Left lung (tissue), 10 donors: ENCODE results near the gene CDCA3. TPM values are rescaled to one million over a fixed set of nuclear protein-coding genes. Genes with fewer than 3 reads are reported as not detected.
"Not testable (repeated sequence)": the region's sequence is repeated elsewhere in the genome, so short reads cannot be mapped to it uniquely, and the experiment has no call there.

ENCODE experiments used
- ATAC-seq: fragments of 200-7000 bp; cut with Tn5 transposase; one replicate; pipeline ENCODE4 v1.9.1; 2020; ENCODE audit warnings: moderate library complexity
- DNase-seq, 4 donors: peaks; one replicate each; pipeline ENCODE4 v3.0.0-alpha.2; 2013 to 2020
- H3K27ac ChIP-seq, 2 donors: fragments of 200-600 bp; sonication (generic) in 1 of 2; one replicate each; pipeline versions ENCODE4 v1.5.0 to v1.8.0; 2020 to 2021
- H3K27me3 ChIP-seq, 2 donors: fragments of 200-600 bp; sonication (generic) in 1 of 2; one replicate each; pipeline versions ENCODE4 v1.5.0 to v1.8.0; 2020 to 2021
- H3K36me3 ChIP-seq, 2 donors: fragments of 200-600 bp; sonication (generic) in 1 of 2; one replicate each; pipeline versions ENCODE4 v1.5.0 to v1.8.0; 2020 to 2021
- H3K4me1 ChIP-seq, 2 donors: fragments of 200-600 bp; one replicate each; pipeline ENCODE4 v1.8.0; 2021
- H3K4me3 ChIP-seq, 2 donors: fragments of 200-600 bp; sonication (generic) in 1 of 2; one replicate each; pipeline versions ENCODE4 v1.5.0 to v1.8.0; 2020 to 2021; ENCODE audit warnings: mild to moderate bottlenecking in 1 of 2
- H3K9me3 ChIP-seq, 2 donors: fragments of 200-600 bp; sonication (generic) in 1 of 2; one replicate each; pipeline versions ENCODE4 v1.5.0 to v1.8.0; 2020 to 2021
- CTCF ChIP-seq, 2 donors: fragments of 200-600 bp; sonication (generic) in 1 of 2; IDR thresholded peaks; one replicate each; pipeline versions ENCODE4 v1.5.0 to v1.8.0; 2021; ENCODE audit warnings: antibody characterized with exemption in 2 of 2
- intact Hi-C, 2 donors: fragments of 100-400 bp; cut with DNase I; formaldehyde crosslinking; loops; one replicate each; pipeline versions ENCODE4 v1.11.2 to v1.14.2; 2022
- polyA plus RNA-seq, 6 donors: library from polyadenylated mRNA; unstranded; fragments of 120-200 nt; gene quantifications; one replicate each; pipeline ENCODE4 v1.2.1, GENCODE V29; 2013; ENCODE audit not compliant: insufficient read length in 6 of 6
- total RNA-seq, 2 donors: library from RNA; stranded (reverse); fragmentation: NEBNext Ultra II Directional; extraction: Animal tissue kit (Norgen Biotek cat#: 25700); gene quantifications; one replicate each; pipeline ENCODE4 v1.2.1, GENCODE V29; 2021
- donor health status: DM: no; HTN: yes; CAD: no.
- donor health status: DM: no; HTN: no; CAD: no.

CDCA3 gene
- total and polyA plus RNA-seq, 8 donors, result 2.0 to 59.2 (median 28.2) TPM

DNA sequence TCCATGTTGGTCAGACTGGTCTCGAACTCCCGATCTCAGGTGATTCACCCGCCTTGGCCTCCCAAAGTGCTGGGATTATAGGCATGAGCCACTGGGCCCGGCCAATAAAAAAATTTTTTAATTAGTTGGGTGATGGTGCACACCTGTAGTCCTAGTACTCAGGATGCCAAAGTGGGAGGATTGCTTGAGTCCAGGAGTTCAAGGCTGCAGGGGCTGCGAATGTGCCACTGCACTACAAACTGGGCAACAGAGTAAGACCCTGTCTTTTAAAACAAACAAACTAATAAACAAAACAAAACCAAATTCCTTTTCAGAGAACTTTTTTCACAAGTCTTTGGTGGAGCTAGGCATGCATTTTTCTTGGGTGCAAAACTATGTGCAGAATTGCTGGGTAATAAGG, 32.2 kb upstream of the CDCA3 start:
- peaks cover 0 to 17% of the 10 kb centered on the region in 2 donors for H3K4me1 ChIP-seq
- no peaks in the 10 kb centered on the region for H3K9me3 ChIP-seq
- no peak overlapping the region for H3K27ac ChIP-seq
- H3K36me3 ChIP-seq, result peaks cover 0 to 40% of the 10 kb centered on the region in 2 donors
- no peak for ATAC-seq
- DNase-seq, result no peak
- no peaks in the 10 kb centered on the region for H3K27me3 ChIP-seq
- TF ChIP-seq CTCF (IDR thresholded peaks at IDR 0.05), result no peak
- intact Hi-C loops, result no loop called here
- H3K4me3 ChIP-seq, result no peak overlapping the region

DNA sequence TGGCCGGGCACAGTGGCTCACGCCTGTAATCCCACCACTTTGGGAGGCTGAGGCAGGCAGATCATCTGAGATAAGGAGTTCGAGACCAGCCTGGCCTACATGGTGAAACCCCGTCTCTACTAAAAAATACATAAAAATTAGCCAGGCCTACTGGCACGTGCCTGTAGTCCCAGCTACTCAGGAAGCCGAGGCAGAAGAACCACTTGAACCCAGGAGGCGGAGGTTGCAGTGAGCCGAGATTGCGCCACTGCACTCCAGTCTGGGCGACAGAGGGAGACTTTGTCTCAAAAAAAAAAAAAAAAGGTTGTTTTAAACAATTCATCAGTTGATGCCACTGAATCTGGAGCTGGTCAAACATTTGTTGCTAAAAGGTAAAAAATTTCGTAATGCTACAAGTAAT, 28.7 kb upstream of the CDCA3 start:
- H3K4me3 ChIP-seq, H3K4me1 ChIP-seq, H3K9me3 ChIP-seq, intact Hi-C loops, DNase-seq, H3K27me3 ChIP-seq: not testable (repeated sequence)
- ATAC-seq, result peak; percentile 63
- H3K36me3 ChIP-seq, result peaks cover 0 to 54% of the 10 kb centered on the region in 2 donors
- peak overlapping the region; percentile 60 to 68 for H3K27ac ChIP-seq

- H3K27me3 ChIP-seq, DNase-seq, ATAC-seq, H3K9me3 ChIP-seq, intact Hi-C loops: not testable (repeated sequence)
- peak overlapping the region; percentile 74 to 82 for H3K4me3 ChIP-seq
- H3K36me3 ChIP-seq, result peaks cover 0 to 52% of the 10 kb centered on the region in 2 donors
- H3K27ac ChIP-seq, result peak overlapping the region; percentile 91
- H3K4me1 ChIP-seq, result peaks cover 20 to 46% of the 10 kb centered on the region in 2 donors
Observed at GRCh38 chr12:6874015-6874368, 22.9 kb upstream of the CDCA3 start.

- Histone ChIP-seq H3K4me1 (peaks cover 26 to 53% of the 10 kb centered on the region in 2 donors), H3K9me3 (no peaks in the 10 kb centered on the region)
Observed at GRCh38 chr12:6873094-6874014, 22.3 kb upstream of the CDCA3 start, which contains the start of gene SPSB2. TSS of gene SPSB2 (minus strand) at chr12:6873303. CDS start at chr12:6872901, 402 bp downstream.

DNA sequence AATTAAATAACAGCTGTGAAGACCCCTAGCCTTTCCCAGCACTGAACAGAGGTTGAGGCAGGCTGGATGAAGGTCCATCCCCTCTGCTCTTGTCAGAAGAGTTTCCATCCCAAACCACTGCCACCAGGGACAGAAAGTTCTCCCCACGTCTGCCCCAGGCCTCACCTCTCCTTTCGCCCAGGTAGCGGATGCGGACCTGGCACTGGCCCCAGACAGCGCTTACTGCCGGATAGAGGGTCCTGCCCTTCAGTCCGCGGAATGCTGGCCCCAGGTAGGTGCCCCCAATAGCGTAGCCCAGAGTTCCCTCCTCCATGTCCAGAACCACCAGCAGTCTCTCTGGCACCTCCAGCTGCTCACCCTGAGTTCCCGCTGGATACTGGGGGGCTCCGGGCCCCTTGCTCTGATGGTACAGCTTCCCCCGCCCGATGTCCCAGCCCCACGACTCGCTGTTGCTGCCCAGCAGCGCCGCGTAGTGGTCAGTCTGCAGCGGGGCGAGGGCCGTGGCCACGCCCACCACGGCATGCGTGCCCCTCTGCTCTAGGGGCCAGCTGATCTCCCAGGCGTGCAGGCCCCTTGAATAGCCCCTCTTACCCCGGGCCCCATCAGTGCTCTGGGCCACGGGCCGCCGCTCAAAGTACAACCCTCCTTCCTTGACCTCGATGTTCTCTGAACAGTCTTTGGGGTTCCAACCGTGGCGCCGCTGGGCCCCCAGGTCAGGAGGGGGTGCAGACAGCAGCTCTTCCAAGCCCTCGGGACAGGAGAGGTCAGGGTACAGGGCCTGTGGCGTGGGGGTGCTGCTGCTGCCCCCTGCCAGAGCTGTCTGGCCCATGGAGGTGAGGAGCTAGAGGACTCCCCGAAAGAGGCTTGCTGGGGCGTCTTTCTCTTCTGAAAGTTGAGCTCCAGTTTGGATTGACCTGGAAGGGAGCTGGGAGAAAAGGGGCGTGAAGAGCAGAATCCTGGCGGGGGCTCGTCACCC, 21.3 kb upstream of the CDCA3 start:
- intact Hi-C loops, result no loop called here
- ATAC-seq, result peak; percentile 79
- peaks cover 28 to 54% of the 10 kb centered on the region in 2 donors for H3K4me1 ChIP-seq

More at GRCh38 chr12:6873094-6874014, 22.3 kb upstream of the CDCA3 start, which contains the start of gene SPSB2:
- peaks cover 0 to 51% of the 10 kb centered on the region in 2 donors for H3K36me3 ChIP-seq
- intact Hi-C loops, result no loop called here
- no peaks in the 10 kb centered on the region for H3K27me3 ChIP-seq
- no peak for TF ChIP-seq CTCF (IDR thresholded peaks at IDR 0.05)
- peak within 1 kb of the TSS; percentile 91 for H3K27ac ChIP-seq
- ATAC-seq (peak; percentile 91), DNase-seq (peak; percentile 98 to 100 (median 99))
- H3K4me3 ChIP-seq, result peak within 1 kb of the TSS; percentile 74 to 82

More for the DNA sequence above, 21.3 kb upstream of the CDCA3 start:
- peak; percentile 94 to 99 for TF ChIP-seq CTCF (IDR thresholded peaks at IDR 0.05)
- peak; percentile 80 to 97 (median 88) for DNase-seq
- Histone ChIP-seq H3K27ac (peak overlapping the region; percentile 91), H3K27me3 (no peaks in the 10 kb centered on the region), H3K9me3 (no peaks in the 10 kb centered on the region), H3K4me3 (peak overlapping the region; percentile 74 to 82), H3K36me3 (peaks cover 0 to 43% of the 10 kb centered on the region in 2 donors)
